NB4 (cell line): ENCODE data around the gene LOXL3.

Source experiments
- DNase-seq: peaks from one replicate; pipeline ENCODE4 v3.0.0; 2010; ENCODE audit warnings: low read depth
- H3K4me3 ChIP-seq: one replicate; pipeline ENCODE4 v1.5.1; 2011; ENCODE audit warnings: mild to moderate bottlenecking, low read depth, low read length, moderate library complexity
- MYC ChIP-seq: IDR thresholded peaks from 2 replicates; pipeline ENCODE4 v1.6.1; 2011; ENCODE audit warnings: low read depth, low read length
- POLR2A ChIP-seq: IDR thresholded peaks from 2 replicates; pipeline ENCODE4 v1.6.1; 2011; ENCODE audit warnings: mild to moderate bottlenecking; ENCODE audit not compliant: insufficient read length; ENCODE audit errors: extremely low read depth
- TF ChIP-seq, protein P1 (sequence below): IDR thresholded peaks from 2 replicates; pipeline ENCODE4 v1.6.1; 2011; ENCODE audit warnings: low read depth, low read length
- TF ChIP-seq, protein P2 (sequence below): IDR thresholded peaks from one replicate; pipeline ENCODE4 v1.5.1; 2012; ENCODE audit warnings: low read depth, low read length

The LOXL3 gene

DNA sequence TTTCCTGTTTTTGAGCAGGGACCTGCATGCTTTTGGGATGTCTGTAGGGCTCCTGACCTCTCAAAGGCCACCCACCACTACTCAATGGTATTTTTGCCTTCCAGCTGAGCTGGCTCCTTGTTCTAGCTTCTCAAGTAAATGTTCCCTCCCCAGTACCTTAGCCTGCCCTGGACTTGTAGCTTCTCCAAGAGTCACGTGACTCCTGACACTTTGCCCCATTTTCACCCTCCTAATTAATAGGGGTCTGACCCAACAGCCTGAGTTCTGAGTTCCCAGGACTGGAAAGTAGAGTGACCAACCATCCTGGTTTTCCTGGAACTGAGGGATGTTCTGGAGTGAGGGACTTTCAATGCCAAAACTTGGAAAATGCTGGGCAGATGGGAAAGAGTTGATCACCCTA, 58.3 kb downstream of the LOXL3 start:
- H3K4me3 ChIP-seq, result no peak overlapping the region
- DNase-seq, result no peak
- TF ChIP-seq, protein P1, sequence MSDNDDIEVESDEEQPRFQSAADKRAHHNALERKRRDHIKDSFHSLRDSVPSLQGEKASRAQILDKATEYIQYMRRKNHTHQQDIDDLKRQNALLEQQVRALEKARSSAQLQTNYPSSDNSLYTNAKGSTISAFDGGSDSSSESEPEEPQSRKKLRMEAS, result no peak
- no peak for TF ChIP-seq POLR2A
- TF ChIP-seq, protein P2, sequence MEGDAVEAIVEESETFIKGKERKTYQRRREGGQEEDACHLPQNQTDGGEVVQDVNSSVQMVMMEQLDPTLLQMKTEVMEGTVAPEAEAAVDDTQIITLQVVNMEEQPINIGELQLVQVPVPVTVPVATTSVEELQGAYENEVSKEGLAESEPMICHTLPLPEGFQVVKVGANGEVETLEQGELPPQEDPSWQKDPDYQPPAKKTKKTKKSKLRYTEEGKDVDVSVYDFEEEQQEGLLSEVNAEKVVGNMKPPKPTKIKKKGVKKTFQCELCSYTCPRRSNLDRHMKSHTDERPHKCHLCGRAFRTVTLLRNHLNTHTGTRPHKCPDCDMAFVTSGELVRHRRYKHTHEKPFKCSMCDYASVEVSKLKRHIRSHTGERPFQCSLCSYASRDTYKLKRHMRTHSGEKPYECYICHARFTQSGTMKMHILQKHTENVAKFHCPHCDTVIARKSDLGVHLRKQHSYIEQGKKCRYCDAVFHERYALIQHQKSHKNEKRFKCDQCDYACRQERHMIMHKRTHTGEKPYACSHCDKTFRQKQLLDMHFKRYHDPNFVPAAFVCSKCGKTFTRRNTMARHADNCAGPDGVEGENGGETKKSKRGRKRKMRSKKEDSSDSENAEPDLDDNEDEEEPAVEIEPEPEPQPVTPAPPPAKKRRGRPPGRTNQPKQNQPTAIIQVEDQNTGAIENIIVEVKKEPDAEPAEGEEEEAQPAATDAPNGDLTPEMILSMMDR, result no peak
- no peak for TF ChIP-seq MYC

DNA sequence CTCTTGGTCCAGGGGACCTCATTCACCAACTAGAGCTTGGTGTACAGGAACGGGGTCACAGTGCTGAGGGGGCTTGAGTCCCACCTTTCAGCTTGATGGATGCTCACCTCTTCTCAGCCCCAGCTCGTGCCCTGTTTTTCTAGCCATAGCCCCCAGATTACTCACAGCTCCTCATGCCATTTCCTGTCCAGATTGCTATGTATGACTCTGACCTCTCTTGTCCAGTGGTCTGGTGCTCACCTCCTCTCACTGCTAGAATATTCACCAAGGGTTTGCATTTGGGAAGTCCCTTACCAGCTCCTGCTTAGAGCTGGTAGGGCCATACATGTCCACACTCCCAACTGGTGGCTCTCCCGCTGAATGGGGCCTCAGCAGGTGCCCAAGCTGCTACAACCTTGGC, 60.2 kb downstream of the LOXL3 start:
- no peak for TF ChIP-seq MYC
- no peak for TF ChIP-seq POLR2A
- TF ChIP-seq, protein P2, result no peak
- TF ChIP-seq, protein P1, result no peak
- H3K4me3 ChIP-seq, result no peak overlapping the region
- no peak for DNase-seq

DNA sequence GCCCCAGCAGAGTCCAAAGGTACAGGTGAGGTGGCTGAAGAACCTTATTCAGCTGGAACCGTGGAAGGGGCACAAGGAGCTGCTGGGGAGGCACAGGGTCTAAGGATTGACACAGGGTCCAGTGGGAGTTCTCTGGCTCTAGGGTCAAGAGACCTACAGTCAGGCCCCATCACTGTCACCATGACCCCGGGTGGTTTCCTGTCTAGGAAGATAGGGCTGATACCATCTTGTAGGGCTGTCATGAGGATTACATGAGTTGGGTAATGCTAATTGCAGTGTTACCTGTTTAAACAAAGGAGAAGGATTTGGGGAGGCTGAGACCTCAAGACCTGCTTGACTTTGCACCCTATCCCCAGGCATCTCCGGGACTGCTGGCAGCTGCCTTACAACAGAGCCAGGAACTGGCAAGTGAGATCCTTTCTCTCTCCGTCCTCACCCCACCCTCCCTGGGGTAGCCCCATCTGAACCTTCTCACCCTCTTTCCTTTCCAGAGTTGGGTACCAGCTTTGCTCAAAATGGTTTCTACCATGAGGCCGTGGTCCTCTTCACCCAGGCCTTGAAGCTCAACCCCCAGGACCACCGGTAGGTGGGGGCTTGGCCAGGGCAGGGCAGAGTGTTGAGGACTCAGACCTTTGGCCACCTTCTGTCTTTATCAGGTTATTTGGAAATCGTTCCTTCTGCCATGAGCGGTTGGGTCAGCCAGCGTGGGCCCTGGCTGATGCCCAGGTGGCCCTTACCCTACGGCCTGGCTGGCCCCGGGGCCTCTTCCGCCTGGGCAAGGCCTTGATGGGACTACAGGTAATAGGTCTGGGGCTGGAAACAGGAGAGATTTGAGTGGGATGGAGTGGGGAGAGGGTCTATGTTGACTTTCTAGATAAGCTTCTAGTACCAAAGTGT, 61.8 kb downstream of the LOXL3 start:
- no peak for DNase-seq
- TF ChIP-seq, protein P2, result no peak
- TF ChIP-seq, protein P1, result no peak
- TF ChIP-seq MYC, result no peak
- TF ChIP-seq POLR2A, result no peak
- no peak overlapping the region for H3K4me3 ChIP-seq

DNA sequence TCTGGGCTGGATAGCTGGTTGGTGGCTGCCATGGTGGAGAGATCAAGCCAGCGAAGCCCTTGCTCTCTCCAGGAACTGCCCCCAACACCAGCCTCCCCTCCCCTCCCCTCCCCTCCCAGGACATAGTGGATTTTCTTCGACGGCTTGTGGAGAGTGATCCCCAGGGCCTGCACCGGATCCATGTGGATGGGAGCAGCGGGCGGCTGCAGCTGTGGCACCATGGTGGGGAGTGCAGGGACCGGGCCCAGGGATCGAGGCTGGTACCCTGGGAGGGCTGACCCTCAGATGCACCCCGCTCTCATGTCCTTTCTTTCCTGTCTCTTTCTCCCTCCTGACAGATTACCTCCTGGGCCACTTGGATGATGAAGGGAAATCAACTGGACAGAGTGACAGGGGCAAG, 63.8 kb downstream of the LOXL3 start:
- TF ChIP-seq, protein P2, result no peak
- no peak for TF ChIP-seq POLR2A
- TF ChIP-seq, protein P1, result no peak
- TF ChIP-seq MYC, result no peak
- DNase-seq, result no peak
- H3K4me3 ChIP-seq, result no peak overlapping the region

DNA sequence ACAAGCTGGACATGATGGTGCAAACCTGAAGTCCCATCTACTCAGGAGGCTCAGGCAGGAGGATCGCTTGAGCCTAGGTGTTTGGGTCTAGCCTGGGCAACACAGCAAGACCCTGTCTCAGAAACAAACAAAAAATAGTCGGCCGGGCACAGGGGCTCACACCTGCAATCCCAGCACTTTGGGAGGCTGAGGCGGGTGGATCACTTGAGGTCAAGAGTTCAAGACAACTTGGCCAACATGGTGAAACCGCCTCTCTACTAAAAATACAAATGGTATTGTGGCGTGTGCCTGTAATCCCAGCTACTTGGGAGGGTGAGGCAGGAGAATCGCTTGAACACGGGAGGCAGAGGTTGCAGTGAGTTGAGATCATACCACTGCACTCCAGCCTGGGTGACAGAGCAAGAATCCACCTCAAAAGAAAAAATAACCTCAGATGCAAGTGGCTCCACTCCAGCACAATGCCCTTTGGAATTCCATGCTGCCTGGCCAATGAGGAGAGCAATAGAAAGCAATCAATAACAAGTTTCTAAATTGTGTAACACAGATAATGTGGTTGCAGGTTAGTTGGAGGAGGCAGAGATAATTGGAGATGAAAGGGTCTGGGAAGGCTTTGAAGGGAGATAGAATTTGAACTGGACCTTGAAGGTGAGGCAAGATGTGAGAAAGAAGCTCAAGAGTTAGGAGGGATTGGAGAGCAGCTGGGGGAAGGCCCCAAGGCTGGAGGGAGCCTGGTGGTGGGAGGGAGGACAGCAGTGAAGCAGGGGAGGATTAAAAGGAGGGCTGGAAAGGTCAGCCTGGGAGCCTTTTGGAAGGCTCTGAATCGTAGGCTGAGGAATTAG, 64.9 kb downstream of the LOXL3 start:
- TF ChIP-seq, protein P2, result no peak
- TF ChIP-seq MYC (no peak), POLR2A (no peak)
- no peak overlapping the region for H3K4me3 ChIP-seq
- DNase-seq, result no peak
